ENCODE measurements around the gene LGR4. TPM values are rescaled to one million over a fixed set of nuclear protein-coding genes. Genes with fewer than 3 reads are reported as not detected.

LGR4 gene
- total and polyA plus RNA-seq, 9 of the 15 experiments (the other 6 are each of a cell fraction or from before 2014, with no cell fraction given): 0.94 to 10.1 (median 5.8) TPM

DNA sequence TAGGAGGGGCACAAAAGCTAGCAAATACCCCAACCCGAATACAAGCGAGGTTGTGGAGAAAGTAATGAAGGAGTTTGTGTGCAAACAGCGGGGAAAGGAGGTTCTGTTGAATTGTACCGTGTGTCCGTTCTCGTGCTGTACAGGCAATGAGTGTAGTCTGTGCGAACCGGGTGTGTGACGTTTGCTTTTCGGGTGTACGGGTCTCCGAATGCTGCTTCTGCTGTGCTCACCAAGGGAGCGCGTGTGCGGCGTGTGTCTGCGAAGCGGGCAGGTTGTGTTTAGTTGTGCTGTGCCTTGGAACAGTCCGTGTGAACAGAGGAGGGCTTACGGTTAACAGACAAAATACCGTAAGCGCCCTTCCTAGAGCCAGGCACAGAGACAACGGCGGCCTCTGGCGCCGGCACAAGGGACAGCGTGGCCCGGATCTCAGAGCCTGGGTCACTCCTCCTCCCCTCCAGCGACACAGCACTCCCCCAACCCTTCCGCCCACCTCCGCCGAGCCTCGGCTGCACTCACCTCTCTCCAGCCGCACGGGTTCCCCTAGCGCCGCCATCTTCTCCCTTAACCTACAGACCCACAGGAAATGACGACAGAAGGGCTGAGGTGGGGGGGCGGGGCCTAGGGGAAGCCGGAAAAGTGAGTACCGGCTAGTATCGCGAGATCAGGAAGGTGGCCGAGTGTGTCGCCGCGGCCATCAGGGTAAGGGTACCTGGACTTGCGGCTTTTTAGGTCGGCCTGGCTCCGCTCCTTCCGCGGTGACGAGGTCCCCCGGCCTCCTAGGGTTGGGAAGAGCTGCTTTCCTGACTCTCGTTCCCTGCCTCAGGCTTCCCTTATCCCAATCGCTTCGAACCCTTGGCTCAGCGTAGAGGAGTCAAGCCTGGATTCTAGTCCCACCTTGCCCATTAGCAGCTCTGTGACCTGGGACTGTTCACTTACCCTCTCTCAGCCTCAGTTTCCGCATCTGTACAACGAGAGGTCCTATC, 33.9 kb upstream of the LGR4 start, which contains the start of gene LIN7C (continued):
- TF ChIP-seq, protein P1, sequence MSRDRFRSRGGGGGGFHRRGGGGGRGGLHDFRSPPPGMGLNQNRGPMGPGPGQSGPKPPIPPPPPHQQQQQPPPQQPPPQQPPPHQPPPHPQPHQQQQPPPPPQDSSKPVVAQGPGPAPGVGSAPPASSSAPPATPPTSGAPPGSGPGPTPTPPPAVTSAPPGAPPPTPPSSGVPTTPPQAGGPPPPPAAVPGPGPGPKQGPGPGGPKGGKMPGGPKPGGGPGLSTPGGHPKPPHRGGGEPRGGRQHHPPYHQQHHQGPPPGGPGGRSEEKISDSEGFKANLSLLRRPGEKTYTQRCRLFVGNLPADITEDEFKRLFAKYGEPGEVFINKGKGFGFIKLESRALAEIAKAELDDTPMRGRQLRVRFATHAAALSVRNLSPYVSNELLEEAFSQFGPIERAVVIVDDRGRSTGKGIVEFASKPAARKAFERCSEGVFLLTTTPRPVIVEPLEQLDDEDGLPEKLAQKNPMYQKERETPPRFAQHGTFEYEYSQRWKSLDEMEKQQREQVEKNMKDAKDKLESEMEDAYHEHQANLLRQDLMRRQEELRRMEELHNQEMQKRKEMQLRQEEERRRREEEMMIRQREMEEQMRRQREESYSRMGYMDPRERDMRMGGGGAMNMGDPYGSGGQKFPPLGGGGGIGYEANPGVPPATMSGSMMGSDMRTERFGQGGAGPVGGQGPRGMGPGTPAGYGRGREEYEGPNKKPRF (IDR thresholded peaks at IDR 0.05; ENCODE audit: low read depth, low read length): no peak
- TF ChIP-seq JUN (IDR thresholded peaks at IDR 0.05; ENCODE audit: borderline replicate concordance, low read depth, low read length) (peak; percentile 49; the same call in 1 of the 2 replicates), JUN (CRISPR knock-in tag; IDR thresholded peaks at IDR 0.05; ENCODE audit: borderline replicate concordance) (no peak), ZFP36 (IDR thresholded peaks at IDR 0.05; ENCODE audit: low read depth, low read length, partially characterized antibody) (no peak), ZNF174 (CRISPR knock-in tag; IDR thresholded peaks at IDR 0.05) (no peak), PHF20 (IDR thresholded peaks at IDR 0.05; ENCODE audit: partially characterized antibody) (peak; percentile 85), TSC22D4 (tag; IDR thresholded peaks at IDR 0.05) (no peak), HBP1 (CRISPR knock-in tag; IDR thresholded peaks at IDR 0.05) (0 out of 2 replicates have a peak, but pooled peaks have one; percentile 7), KAT7 (CRISPR knock-in tag; IDR thresholded peaks at IDR 0.05; ENCODE audit: borderline replicate concordance) (no peak), E2F8 (IDR thresholded peaks at IDR 0.05; ENCODE audit: low read depth, partially characterized antibody) (peak; percentile 22), ATF7 (IDR thresholded peaks at IDR 0.05) (peak; percentile 75; the same call in 1 of the 2 replicates), TAF15 (IDR thresholded peaks at IDR 0.05; ENCODE audit: low read depth, low read length) (no peak), POLR2B (IDR thresholded peaks at IDR 0.05; ENCODE audit: low read depth, partially characterized antibody) (peak; percentile 94), ZNF699 (CRISPR knock-in tag; IDR thresholded peaks at IDR 0.05; ENCODE audit: insufficient replicate concordance) (no peak), WHSC1 (IDR thresholded peaks at IDR 0.05; ENCODE audit: low read length) (no peak)
- TF ChIP-seq, protein P2, sequence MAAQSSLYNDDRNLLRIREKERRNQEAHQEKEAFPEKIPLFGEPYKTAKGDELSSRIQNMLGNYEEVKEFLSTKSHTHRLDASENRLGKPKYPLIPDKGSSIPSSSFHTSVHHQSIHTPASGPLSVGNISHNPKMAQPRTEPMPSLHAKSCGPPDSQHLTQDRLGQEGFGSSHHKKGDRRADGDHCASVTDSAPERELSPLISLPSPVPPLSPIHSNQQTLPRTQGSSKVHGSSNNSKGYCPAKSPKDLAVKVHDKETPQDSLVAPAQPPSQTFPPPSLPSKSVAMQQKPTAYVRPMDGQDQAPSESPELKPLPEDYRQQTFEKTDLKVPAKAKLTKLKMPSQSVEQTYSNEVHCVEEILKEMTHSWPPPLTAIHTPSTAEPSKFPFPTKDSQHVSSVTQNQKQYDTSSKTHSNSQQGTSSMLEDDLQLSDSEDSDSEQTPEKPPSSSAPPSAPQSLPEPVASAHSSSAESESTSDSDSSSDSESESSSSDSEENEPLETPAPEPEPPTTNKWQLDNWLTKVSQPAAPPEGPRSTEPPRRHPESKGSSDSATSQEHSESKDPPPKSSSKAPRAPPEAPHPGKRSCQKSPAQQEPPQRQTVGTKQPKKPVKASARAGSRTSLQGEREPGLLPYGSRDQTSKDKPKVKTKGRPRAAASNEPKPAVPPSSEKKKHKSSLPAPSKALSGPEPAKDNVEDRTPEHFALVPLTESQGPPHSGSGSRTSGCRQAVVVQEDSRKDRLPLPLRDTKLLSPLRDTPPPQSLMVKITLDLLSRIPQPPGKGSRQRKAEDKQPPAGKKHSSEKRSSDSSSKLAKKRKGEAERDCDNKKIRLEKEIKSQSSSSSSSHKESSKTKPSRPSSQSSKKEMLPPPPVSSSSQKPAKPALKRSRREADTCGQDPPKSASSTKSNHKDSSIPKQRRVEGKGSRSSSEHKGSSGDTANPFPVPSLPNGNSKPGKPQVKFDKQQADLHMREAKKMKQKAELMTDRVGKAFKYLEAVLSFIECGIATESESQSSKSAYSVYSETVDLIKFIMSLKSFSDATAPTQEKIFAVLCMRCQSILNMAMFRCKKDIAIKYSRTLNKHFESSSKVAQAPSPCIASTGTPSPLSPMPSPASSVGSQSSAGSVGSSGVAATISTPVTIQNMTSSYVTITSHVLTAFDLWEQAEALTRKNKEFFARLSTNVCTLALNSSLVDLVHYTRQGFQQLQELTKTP (IDR thresholded peaks at IDR 0.05; ENCODE audit: low read depth in 1 of 2, partially characterized antibody in 2 of 2): no peak
